ENCODE data around the gene LOXL1.

The LOXL1 gene

GRCh38 chr15:73926219-73927002 lies at the start of gene LOXL1:
LOXL1 (plus strand) TSS chr15:73926462; CDS start chr15:73926784, 322 bp downstream.
- TF ChIP-seq MAX (IDR thresholded peaks at IDR 0.05) (peak; percentile 88), CEBPB (IDR thresholded peaks at IDR 0.05) (no peak), CREB1 (IDR thresholded peaks at IDR 0.05; ENCODE audit: low read depth) (no peak), TAF1 (IDR thresholded peaks at IDR 0.05; ENCODE audit: low read depth) (peak; percentile 56; the same call in 1 of the 2 replicates), EP300 (IDR thresholded peaks at IDR 0.05; ENCODE audit: borderline replicate concordance) (peak; percentile 57; the same call in 1 of the 2 replicates), NFIC (IDR thresholded peaks at IDR 0.05) (peak; percentile 74), ZBTB7A (IDR thresholded peaks at IDR 0.05; ENCODE audit: low read depth) (no peak), YY1 (IDR thresholded peaks at IDR 0.05; ENCODE audit: low read depth) (no peak), USF1 (IDR thresholded peaks at IDR 0.05) (peak; percentile 27; the same call in 1 of the 2 replicates), EGR1 (IDR thresholded peaks at IDR 0.05) (no peak), REST (IDR thresholded peaks at IDR 0.05; ENCODE audit: low read depth) (no peak), TCF12 (IDR thresholded peaks at IDR 0.05; ENCODE audit: low read depth) (peak; percentile 82; the same call in 1 of the 2 replicates), FOXM1 (IDR thresholded peaks at IDR 0.05; ENCODE audit: borderline replicate concordance, low read depth) (peak; percentile 39; the same call in 1 of the 2 replicates), RAD21 (IDR thresholded peaks at IDR 0.05; ENCODE audit: low read depth) (no peak; the same call in 1 of the 2 replicates), TEAD4 (IDR thresholded peaks at IDR 0.05) (peak; percentile 90)

- TF ChIP-seq EGR1 (IDR thresholded peaks at IDR 0.05) (no peak), ZBTB7A (IDR thresholded peaks at IDR 0.05; ENCODE audit: low read depth) (no peak), FOXM1 (IDR thresholded peaks at IDR 0.05; ENCODE audit: borderline replicate concordance, low read depth) (no peak), CREB1 (IDR thresholded peaks at IDR 0.05; ENCODE audit: low read depth) (no peak), MAX (IDR thresholded peaks at IDR 0.05) (no peak), TAF1 (IDR thresholded peaks at IDR 0.05; ENCODE audit: low read depth) (no peak), CEBPB (IDR thresholded peaks at IDR 0.05) (no peak)
Observed at GRCh38 chr15:73879426-73879825, 46.8 kb upstream of the LOXL1 start.

GRCh38 chr15:73881579-73882320 lies 44.5 kb upstream of the LOXL1 start:
- no peak for TF ChIP-seq TCF12 (IDR thresholded peaks at IDR 0.05; ENCODE audit: low read depth)
- no peak for TF ChIP-seq EGR1 (IDR thresholded peaks at IDR 0.05)
- no peak for TF ChIP-seq YY1 (IDR thresholded peaks at IDR 0.05; ENCODE audit: low read depth)
- TF ChIP-seq RAD21 (IDR thresholded peaks at IDR 0.05; ENCODE audit: low read depth): no peak
- no peak for TF ChIP-seq FOXM1 (IDR thresholded peaks at IDR 0.05; ENCODE audit: borderline replicate concordance, low read depth)
- no peak for TF ChIP-seq ZBTB7A (IDR thresholded peaks at IDR 0.05; ENCODE audit: low read depth)
- TF ChIP-seq TEAD4 (IDR thresholded peaks at IDR 0.05): no peak
- no peak for TF ChIP-seq CREB1 (IDR thresholded peaks at IDR 0.05; ENCODE audit: low read depth)
- TF ChIP-seq REST (IDR thresholded peaks at IDR 0.05; ENCODE audit: low read depth): no peak
- no peak for TF ChIP-seq MAX (IDR thresholded peaks at IDR 0.05)
- TF ChIP-seq CEBPB (IDR thresholded peaks at IDR 0.05): no peak
- TF ChIP-seq USF1 (IDR thresholded peaks at IDR 0.05): no peak

GRCh38 chr15:73882761-73883419 lies 43.4 kb upstream of the LOXL1 start:
- TF ChIP-seq EP300 (IDR thresholded peaks at IDR 0.05; ENCODE audit: borderline replicate concordance) (no peak), EGR1 (IDR thresholded peaks at IDR 0.05) (no peak), REST (IDR thresholded peaks at IDR 0.05; ENCODE audit: low read depth) (no peak), YY1 (IDR thresholded peaks at IDR 0.05; ENCODE audit: low read depth) (no peak), ZBTB7A (IDR thresholded peaks at IDR 0.05; ENCODE audit: low read depth) (no peak), CREB1 (IDR thresholded peaks at IDR 0.05; ENCODE audit: low read depth) (no peak), MAX (IDR thresholded peaks at IDR 0.05) (no peak), USF1 (IDR thresholded peaks at IDR 0.05) (no peak), CEBPB (IDR thresholded peaks at IDR 0.05) (no peak), TCF12 (IDR thresholded peaks at IDR 0.05; ENCODE audit: low read depth) (no peak), FOXM1 (IDR thresholded peaks at IDR 0.05; ENCODE audit: borderline replicate concordance, low read depth) (no peak), NFIC (IDR thresholded peaks at IDR 0.05) (no peak), RAD21 (IDR thresholded peaks at IDR 0.05; ENCODE audit: low read depth) (no peak), TAF1 (IDR thresholded peaks at IDR 0.05; ENCODE audit: low read depth) (no peak), TEAD4 (IDR thresholded peaks at IDR 0.05) (no peak)
